COLO668 (cell line): ENCODE measurements around the gene TUBA1C.
"Not testable (repeated sequence)": the region's sequence is repeated elsewhere in the genome, so short reads cannot be mapped to it uniquely, and the experiment has no call there.

Experiments used
- DNase-seq: peaks from one replicate; lab custom pipeline; 2025; ENCODE audit not compliant: unreplicated experiment; lab: John Stamatoyannopoulos, UW

The TUBA1C gene

DNA sequence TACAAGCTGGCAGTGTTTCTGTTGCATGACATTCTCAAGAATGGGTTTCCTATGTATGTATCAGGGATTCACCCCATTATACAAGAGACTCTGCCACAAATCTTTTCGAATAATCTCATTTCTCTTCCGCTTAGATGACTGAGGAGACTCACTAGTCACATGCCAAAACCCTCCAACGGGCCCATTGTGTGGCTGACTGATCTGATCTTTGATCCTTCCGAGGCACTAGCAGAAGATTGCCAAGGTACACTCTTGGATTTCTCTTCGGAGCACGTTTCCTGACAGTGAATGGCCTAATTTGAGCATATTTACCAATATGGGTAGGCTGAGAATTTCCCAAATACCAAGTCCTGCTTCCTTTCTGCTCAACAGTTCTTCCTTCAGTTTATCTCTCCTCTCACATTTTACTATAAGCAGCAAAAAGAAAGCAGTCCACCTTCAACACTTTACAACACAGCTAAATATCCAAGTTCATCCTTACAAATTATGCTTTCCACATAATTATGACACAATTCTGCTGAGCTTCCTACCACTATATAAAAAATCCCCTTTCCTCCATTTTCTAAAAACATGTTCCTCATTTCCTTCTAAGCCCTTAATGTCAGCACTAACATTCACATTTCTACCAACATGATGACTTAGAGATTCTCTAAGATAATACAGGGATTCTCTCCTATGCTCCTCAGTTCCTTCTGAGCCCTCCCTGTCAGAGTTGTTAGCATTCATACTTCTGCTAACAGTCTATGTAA is 41.1 kb downstream of the TUBA1C start:
- no peak for DNase-seq

- DNase-seq, result no peak
These were observed 44.5 kb downstream of the TUBA1C start for GRCh38 chr12:49309386-49309785.

GRCh38 chr12:49310451-49311000 is 45.6 kb downstream of the TUBA1C start:
- not testable (repeated sequence) for DNase-seq

- no peak for DNase-seq
These were observed 49.9 kb downstream of the TUBA1C start for GRCh38 chr12:49314811-49315210.

DNA sequence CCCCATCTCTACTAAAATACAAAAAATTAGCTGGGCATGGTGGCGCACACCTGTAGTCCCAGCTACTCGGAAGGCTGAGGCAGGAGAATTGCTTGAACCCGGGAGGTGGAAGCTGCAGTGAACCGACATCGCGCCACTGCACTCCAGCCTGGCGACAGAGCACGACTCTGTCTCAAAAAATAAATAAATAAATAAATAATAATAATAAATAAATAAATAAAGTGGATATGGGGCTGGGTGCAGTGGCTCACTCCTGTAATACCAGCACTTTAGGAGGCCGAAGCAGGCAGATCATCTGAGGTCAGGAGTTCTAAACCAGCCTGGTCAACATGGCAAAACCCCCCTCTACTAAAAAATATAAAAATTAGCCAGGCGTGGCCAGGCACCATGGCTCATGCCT is 52.2 kb downstream of the TUBA1C start:
- not testable (repeated sequence) for DNase-seq

- not testable (repeated sequence) for DNase-seq
These were observed 55.7 kb downstream of the TUBA1C start for GRCh38 chr12:49320411-49321103.

GRCh38 chr12:49322367-49322707 is 57.5 kb downstream of the TUBA1C start:
- no peak for DNase-seq

DNA sequence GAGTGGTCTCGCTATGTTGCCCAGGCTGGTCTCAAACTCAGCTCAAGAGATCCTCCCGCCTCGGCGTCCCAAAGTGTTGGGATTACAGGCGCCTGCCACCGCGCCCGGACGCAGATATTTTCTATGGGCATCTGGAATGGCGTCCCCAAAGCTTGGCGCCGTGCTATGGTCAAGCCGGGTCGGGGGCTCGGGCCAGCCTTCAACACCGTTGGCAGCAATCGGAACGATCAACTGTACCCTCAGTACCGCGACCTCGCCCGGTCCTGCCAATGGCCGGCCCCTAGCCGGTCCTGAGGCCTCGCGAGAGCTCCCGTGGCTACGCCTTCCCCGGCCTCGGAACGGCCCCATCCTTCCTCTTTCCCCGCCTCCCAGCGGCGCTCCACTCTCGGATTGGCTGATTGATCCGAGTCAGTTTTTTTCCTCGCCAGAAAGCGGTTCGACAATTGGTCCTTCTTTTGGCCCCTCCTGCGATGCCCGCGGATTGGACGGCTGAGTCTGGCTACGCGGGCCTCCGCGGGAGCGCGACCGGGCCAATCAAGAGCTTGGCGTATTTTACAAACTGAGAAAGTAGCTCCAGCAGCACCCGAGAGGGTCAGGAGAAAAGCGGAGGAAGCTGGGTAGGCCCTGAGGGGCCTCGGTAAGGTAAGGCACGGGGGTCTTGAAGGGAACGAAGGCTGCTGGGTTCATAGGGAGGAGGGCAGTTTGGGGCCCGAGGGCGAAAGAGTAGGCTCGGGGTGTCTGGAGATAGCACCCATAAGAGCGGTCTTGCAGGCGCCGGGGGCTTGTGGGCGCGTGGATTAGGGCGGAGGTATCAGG is 58.0 kb downstream of the TUBA1C start, which contains the start of gene TROAP:
TSS of gene TROAP (plus strand) at position 548 of the 816 bp plus-strand sequence. CDS start 354 bp downstream, outside the sequence.
- DNase-seq, result peak; percentile 94

- no peak for DNase-seq
These were observed 58.7 kb downstream of the TUBA1C start for GRCh38 chr12:49323524-49324097.
